Osteocyte (in vitro differentiated cells): Measurements from ENCODE around the gene CSN3. TPM values are rescaled to one million over a fixed set of nuclear protein-coding genes. Genes with fewer than 3 reads are reported as not detected.

Experiments used
- DNase-seq: peaks from one replicate; pipeline ENCODE4 v3.0.0; 2021; ENCODE audit warnings: mixed read lengths; ENCODE audit not compliant: unreplicated experiment; ENCODE audit errors: extremely low spot score
- H3K27ac Mint-ChIP-seq: one replicate; pipeline ENCODE4 v1.8.0; 2021; ENCODE audit warnings: mild to moderate bottlenecking, mixed read lengths; ENCODE audit not compliant: unreplicated experiment
- H3K27me3 Mint-ChIP-seq: one replicate; pipeline ENCODE4 v1.8.0; 2021; ENCODE audit warnings: mixed read lengths; ENCODE audit not compliant: unreplicated experiment
- H3K36me3 Mint-ChIP-seq: one replicate; pipeline ENCODE4 v1.8.0; 2021; ENCODE audit warnings: mixed read lengths; ENCODE audit not compliant: unreplicated experiment
- H3K4me1 Mint-ChIP-seq: one replicate; pipeline ENCODE4 v1.8.0; 2021; ENCODE audit warnings: mixed read lengths; ENCODE audit not compliant: unreplicated experiment
- H3K4me3 Mint-ChIP-seq: one replicate; pipeline ENCODE4 v1.8.0; 2021; ENCODE audit warnings: mild to moderate bottlenecking, moderate library complexity, mixed read lengths; ENCODE audit not compliant: unreplicated experiment
- H3K9me3 Mint-ChIP-seq: one replicate; pipeline ENCODE4 v1.8.0; 2021; ENCODE audit warnings: mixed read lengths; ENCODE audit not compliant: unreplicated experiment
- total RNA-seq: library from RNA; stranded (reverse); gene quantifications from 2 replicates; pipeline ENCODE4 v1.2.1, GENCODE V29; 2021
- TF ChIP-seq, protein P1 (sequence below): fragments of 200-600 bp; sonication (generic); IDR thresholded peaks from 2 replicates; pipeline ENCODE4 v1.5.0; 2021; ENCODE audit warnings: antibody characterized with exemption, mild to moderate bottlenecking, moderate library complexity

The CSN3 gene
- total RNA-seq, 1 donor from 2014 or later: not detected

DNA sequence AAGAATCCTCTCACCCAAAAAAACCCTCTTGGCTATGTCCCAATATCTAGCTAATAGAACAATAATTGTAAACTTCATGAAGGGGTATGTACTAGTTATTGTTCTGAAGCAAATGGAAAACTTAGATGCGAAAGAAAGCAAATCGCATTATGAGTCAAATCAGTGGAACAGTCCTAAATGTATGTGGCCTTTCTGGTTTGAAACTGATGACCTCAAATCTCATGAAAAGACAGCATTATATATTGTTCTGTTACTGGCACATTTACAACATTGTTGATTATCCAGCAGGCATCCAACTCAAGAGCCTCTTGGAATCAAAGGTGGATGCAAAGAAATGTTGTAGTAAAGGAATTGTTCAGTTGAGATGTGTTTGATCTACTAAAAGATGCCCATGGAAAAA is 34.7 kb downstream of the CSN3 start:
- no peak for DNase-seq
- Mint-ChIP-seq H3K4me3 (no peak overlapping the region), H3K27ac (no peak overlapping the region), H3K36me3 (no peaks in the 10 kb centered on the region), H3K4me1 (no peaks in the 10 kb centered on the region), H3K9me3 (no peaks in the 10 kb centered on the region), H3K27me3 (no peaks in the 10 kb centered on the region)
- TF ChIP-seq, protein P1, sequence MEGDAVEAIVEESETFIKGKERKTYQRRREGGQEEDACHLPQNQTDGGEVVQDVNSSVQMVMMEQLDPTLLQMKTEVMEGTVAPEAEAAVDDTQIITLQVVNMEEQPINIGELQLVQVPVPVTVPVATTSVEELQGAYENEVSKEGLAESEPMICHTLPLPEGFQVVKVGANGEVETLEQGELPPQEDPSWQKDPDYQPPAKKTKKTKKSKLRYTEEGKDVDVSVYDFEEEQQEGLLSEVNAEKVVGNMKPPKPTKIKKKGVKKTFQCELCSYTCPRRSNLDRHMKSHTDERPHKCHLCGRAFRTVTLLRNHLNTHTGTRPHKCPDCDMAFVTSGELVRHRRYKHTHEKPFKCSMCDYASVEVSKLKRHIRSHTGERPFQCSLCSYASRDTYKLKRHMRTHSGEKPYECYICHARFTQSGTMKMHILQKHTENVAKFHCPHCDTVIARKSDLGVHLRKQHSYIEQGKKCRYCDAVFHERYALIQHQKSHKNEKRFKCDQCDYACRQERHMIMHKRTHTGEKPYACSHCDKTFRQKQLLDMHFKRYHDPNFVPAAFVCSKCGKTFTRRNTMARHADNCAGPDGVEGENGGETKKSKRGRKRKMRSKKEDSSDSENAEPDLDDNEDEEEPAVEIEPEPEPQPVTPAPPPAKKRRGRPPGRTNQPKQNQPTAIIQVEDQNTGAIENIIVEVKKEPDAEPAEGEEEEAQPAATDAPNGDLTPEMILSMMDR: no peak

DNA sequence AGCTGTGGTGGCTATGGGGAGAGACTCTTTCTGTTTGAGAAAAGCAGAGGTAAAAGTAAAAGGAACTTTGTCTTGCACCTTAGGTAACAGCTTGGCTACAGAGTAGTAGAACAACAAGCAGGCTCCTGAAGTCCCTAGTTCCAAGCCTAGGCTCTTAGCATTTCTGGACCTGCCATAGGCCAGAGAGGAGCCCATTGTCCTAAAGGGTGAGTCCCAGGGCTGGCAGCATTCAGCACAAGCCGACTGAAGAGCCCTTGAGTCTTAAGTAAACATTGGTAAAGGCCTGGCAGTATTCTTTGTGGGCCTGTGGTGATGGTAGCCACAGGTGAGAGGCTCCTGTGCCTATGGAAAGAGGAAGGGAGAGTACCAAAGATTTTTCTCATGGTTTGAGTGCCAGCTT is 38.2 kb downstream of the CSN3 start:
- no peaks in the 10 kb centered on the region for H3K36me3 Mint-ChIP-seq
- TF ChIP-seq, protein P1: no peak
- no peaks in the 10 kb centered on the region for H3K4me1 Mint-ChIP-seq
- no peaks in the 10 kb centered on the region for H3K9me3 Mint-ChIP-seq
- no peaks in the 10 kb centered on the region for H3K27me3 Mint-ChIP-seq
- no peak for DNase-seq
- no peak overlapping the region for H3K27ac Mint-ChIP-seq
- H3K4me3 Mint-ChIP-seq: no peak overlapping the region

DNA sequence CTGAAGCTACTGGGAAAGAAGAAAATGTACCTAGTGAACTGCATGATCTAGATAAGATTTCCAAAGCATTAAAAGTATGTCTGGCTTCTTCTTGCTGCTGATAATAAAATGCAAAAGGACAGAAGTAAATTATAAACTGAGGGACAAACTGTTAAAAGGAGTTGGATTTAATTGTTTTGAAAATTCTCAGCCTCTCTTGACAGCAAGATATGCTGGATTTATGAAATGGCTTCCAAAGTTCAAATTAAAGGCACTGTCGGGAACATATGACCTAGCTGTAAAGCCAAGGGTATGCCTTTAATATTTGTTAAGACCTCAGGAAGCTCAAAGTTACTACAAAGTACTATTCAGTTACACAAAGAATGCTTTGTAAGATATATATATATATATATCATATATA is 46.3 kb downstream of the CSN3 start:
- Mint-ChIP-seq H3K27ac (no peak overlapping the region), H3K4me3 (no peak overlapping the region), H3K4me1 (no peaks in the 10 kb centered on the region), H3K27me3 (peaks cover 5% of the 10 kb centered on the region), H3K36me3 (no peaks in the 10 kb centered on the region), H3K9me3 (no peaks in the 10 kb centered on the region)
- TF ChIP-seq, protein P1: no peak
- DNase-seq: no peak

DNA sequence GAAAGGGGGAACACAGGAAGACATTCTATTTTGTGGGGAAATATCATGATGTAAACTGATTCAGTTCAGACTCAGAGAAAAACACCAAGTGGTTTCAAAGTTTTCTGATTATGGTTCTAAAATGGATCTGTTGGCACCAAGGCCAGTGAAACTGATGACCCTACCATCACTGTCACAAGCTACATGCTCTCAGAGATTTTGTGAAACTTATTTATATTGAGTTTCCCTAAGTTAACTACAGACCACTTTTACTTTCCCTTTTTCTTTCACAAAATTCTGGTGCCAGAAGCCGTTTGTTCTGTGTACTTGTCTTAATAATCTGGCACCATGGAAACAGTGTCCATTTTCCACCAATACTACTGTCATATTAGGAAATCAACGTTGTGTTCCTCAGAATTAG is 48.9 kb downstream of the CSN3 start:
- Mint-ChIP-seq H3K4me1 (no peaks in the 10 kb centered on the region), H3K27me3 (peaks cover 9% of the 10 kb centered on the region), H3K27ac (no peak overlapping the region)

DNA sequence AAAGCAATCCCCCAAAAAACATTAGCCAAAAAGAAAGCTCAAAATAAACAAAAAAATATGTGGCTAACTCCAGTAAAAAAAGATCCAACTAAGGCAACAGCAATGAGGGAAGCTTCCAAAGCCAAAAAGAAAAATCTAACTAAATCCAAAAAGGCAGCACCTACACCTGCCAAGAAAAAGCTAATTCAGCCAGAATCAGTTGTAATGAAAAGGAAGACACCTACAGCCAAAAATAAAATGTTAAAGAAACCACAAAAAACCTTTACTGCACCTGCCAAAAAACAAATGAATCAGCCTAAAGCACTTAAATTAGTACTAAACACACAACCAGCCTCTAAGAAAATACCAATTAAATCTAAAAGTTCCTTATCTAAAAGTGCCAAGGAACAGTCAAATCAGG is 55.2 kb downstream of the CSN3 start:
- TF ChIP-seq, protein P1: no peak
- Mint-ChIP-seq H3K27me3 (peaks cover 7% of the 10 kb centered on the region), H3K4me1 (no peaks in the 10 kb centered on the region), H3K9me3 (no peaks in the 10 kb centered on the region), H3K4me3 (no peak overlapping the region), H3K36me3 (no peaks in the 10 kb centered on the region), H3K27ac (no peak overlapping the region)
- DNase-seq: no peak

More for the DNA sequence above, 48.9 kb downstream of the CSN3 start:
- Mint-ChIP-seq H3K4me3 (no peak overlapping the region), H3K36me3 (no peaks in the 10 kb centered on the region), H3K9me3 (no peaks in the 10 kb centered on the region)
- no peak for DNase-seq
- TF ChIP-seq, protein P1: no peak
